GM23248 (cell line): ENCODE measurements around the gene ULBP1.

Experiments
- EZH2 ChIP-seq: fragments of 200-600 bp; sonication (generic); IDR thresholded peaks from 2 replicates; pipeline ENCODE4 v1.6.1; 2018; ENCODE audit warnings: antibody characterized with exemption, mild to moderate bottlenecking; ENCODE audit not compliant: insufficient read depth, poor library complexity, severe bottlenecking
- EZH2phosphoT487 ChIP-seq: fragments of 200-600 bp; sonication (generic); IDR thresholded peaks from 2 replicates; pipeline ENCODE4 v1.6.1; 2018; ENCODE audit warnings: antibody characterized with exemption, moderate library complexity, mild to moderate bottlenecking, low read depth; ENCODE audit not compliant: insufficient read depth

- TF ChIP-seq EZH2phosphoT487: no peak
- TF ChIP-seq EZH2: no peak
Observed at GRCh38 chr6:149931501-149931900, 32.2 kb upstream of the ULBP1 start.
